ENCODE results near the gene YOD1.

YOD1 gene

GRCh38 chr1:207091200-207091908 lies 40.3 kb upstream of the YOD1 start:
- H3K27me3 ChIP-seq (ENCODE audit: control insufficient read depth, low read length): peaks cover 15% of the 10 kb centered on the region; the same call in 1 of the 2 replicates
- TF ChIP-seq CTCF (IDR thresholded peaks at IDR 0.05; ENCODE audit: low read depth, low read length, poor library complexity, severe bottlenecking): no peak
- no peak for TF ChIP-seq EZH2phosphoT487 (IDR thresholded peaks at IDR 0.05; ENCODE audit: borderline replicate concordance, low read length)
- no peaks in the 10 kb centered on the region for H3K9me3 ChIP-seq (ENCODE audit: control insufficient read depth, insufficient read depth, low read length)
- H3K4me2 ChIP-seq (ENCODE audit: low read length): no peak overlapping the region
- no peaks in the 10 kb centered on the region; the same call in 1 of the 2 replicates for H3K4me1 ChIP-seq (ENCODE audit: control insufficient read depth, low read length)
- no peaks in the 10 kb centered on the region for H4K20me1 ChIP-seq (ENCODE audit: control insufficient read depth, insufficient read depth, low read depth, low read length)
- H3K9me2 ChIP-seq (replicated peaks; ENCODE audit: control insufficient read depth, low read length): no peaks in the 10 kb centered on the region
- H3K79me2 ChIP-seq (ENCODE audit: control insufficient read depth, low read length): no peaks in the 10 kb centered on the region
- H3K27ac ChIP-seq (ENCODE audit: low read depth, low read length): no peak overlapping the region
- no peaks in the 10 kb centered on the region for H3F3A ChIP-seq (ENCODE audit: control insufficient read depth, insufficient read depth)
- H3K4me3 ChIP-seq (ENCODE audit: low read length): no peak overlapping the region
- no peaks in the 10 kb centered on the region for H3K36me3 ChIP-seq (ENCODE audit: control insufficient read depth, low read length)

DNA sequence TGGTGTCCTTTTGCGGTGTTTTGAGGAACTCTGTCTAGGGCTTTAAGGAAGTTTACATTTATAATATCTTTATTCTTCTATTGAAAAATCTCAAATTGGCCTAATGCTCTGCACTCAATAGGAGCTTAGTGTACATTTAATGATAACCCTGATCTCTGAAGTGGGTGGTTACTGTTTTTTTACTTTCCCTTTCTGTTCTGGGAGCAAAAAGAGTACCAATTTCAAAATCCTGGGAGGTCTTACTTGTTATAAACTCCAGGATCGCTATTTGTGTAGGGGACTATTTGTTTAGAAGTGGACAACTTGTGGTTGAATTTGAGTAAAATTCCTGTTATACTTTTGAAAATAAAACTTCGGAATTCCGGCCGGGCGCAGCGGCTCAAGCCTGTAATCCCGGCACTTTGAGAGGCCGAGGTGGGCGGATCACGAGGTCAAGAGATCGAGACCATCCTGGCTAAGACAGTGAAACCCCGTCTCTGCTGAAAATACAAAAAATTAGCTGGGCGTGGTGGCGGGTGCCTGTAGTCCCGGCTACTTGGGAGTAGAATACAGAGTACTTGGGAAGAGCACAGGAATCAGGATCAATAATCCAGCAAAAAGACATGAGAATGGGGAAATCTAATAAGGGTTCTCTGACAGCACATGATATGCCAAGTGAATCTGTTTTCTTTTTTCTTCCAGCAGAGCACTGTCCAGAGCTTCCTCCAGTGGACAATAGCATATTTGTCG lies 38.8 kb upstream of the YOD1 start:
- H3K4me2 ChIP-seq (ENCODE audit: low read length): no peak overlapping the region
- H3K4me1 ChIP-seq (ENCODE audit: control insufficient read depth, low read length): no peaks in the 10 kb centered on the region
- H3K4me3 ChIP-seq (ENCODE audit: low read length): no peak overlapping the region

GRCh38 chr1:207088701-207089626 lies 38.0 kb upstream of the YOD1 start, which contains the start of gene C4BPB:
TSS of gene C4BPB (plus strand) at chr1:207088860. CDS start at chr1:207089532, 672 bp downstream.
- H3K27ac ChIP-seq (ENCODE audit: low read depth, low read length): no peak within 1 kb of the TSS
- no peaks in the 10 kb centered on the region for H3K79me2 ChIP-seq (ENCODE audit: control insufficient read depth, low read length)
- H3K36me3 ChIP-seq (ENCODE audit: control insufficient read depth, low read length): no peaks in the 10 kb centered on the region
- H4K20me1 ChIP-seq (ENCODE audit: control insufficient read depth, insufficient read depth, low read depth, low read length): no peaks in the 10 kb centered on the region
- no peaks in the 10 kb centered on the region for H3K4me1 ChIP-seq (ENCODE audit: control insufficient read depth, low read length)
- TF ChIP-seq CTCF (IDR thresholded peaks at IDR 0.05; ENCODE audit: low read depth, low read length, poor library complexity, severe bottlenecking) (no peak), EZH2phosphoT487 (IDR thresholded peaks at IDR 0.05; ENCODE audit: borderline replicate concordance, low read length) (no peak)
- H3K4me2 ChIP-seq (ENCODE audit: low read length): no peak within 1 kb of the TSS
- H3K27me3 ChIP-seq (ENCODE audit: control insufficient read depth, low read length): peaks cover 16% of the 10 kb centered on the region
- no peaks in the 10 kb centered on the region for H3K9me3 ChIP-seq (ENCODE audit: control insufficient read depth, insufficient read depth, low read length)
- no peak within 1 kb of the TSS for H3K4me3 ChIP-seq (ENCODE audit: low read length)
- H3K9me2 ChIP-seq (replicated peaks; ENCODE audit: control insufficient read depth, low read length): no peaks in the 10 kb centered on the region
- no peaks in the 10 kb centered on the region for H3F3A ChIP-seq (ENCODE audit: control insufficient read depth, insufficient read depth)

More for the DNA sequence above, 38.8 kb upstream of the YOD1 start:
- Histone ChIP-seq H3K9me2 (replicated peaks; ENCODE audit: control insufficient read depth, low read length) (no peaks in the 10 kb centered on the region), H3K9me3 (ENCODE audit: control insufficient read depth, insufficient read depth, low read length) (no peaks in the 10 kb centered on the region), H3K79me2 (ENCODE audit: control insufficient read depth, low read length) (no peaks in the 10 kb centered on the region), H3K36me3 (ENCODE audit: control insufficient read depth, low read length) (no peaks in the 10 kb centered on the region), H4K20me1 (ENCODE audit: control insufficient read depth, insufficient read depth, low read depth, low read length) (no peaks in the 10 kb centered on the region), H3K27me3 (ENCODE audit: control insufficient read depth, low read length) (peaks cover 13% of the 10 kb centered on the region; the same call in 1 of the 2 replicates), H3K27ac (ENCODE audit: low read depth, low read length) (no peak overlapping the region), H3F3A (ENCODE audit: control insufficient read depth, insufficient read depth) (no peaks in the 10 kb centered on the region)
- no peak for TF ChIP-seq EZH2phosphoT487 (IDR thresholded peaks at IDR 0.05; ENCODE audit: borderline replicate concordance, low read length)
- TF ChIP-seq CTCF (IDR thresholded peaks at IDR 0.05; ENCODE audit: low read depth, low read length, poor library complexity, severe bottlenecking): no peak

All from DOHH2 (cell line).